Measurements from ENCODE around the gene FCGR2B.
"Not testable (repeated sequence)": the region's sequence is repeated elsewhere in the genome, so short reads cannot be mapped to it uniquely, and the experiment has no call there.

- not testable (repeated sequence) for TF ChIP-seq ZC3H10, RARB, ZNF70, TSHZ2 (CRISPR knock-in tag; IDR thresholded peaks at IDR 0.05)
Observed at GRCh38 chr1:161634993-161635392, 27.9 kb upstream of the FCGR2B start.

All from SK-N-SH treated with all-trans-retinoic acid at 6 μM for 48 hours (cell line).